GM23338 (cell line): ENCODE measurements around the gene OR1S2. TPM values are rescaled to one million over a fixed set of nuclear protein-coding genes. Genes with fewer than 3 reads are reported as not detected.

Source experiments
- ATAC-seq: fragments of 200-7000 bp; cut with Tn5 transposase; 3 replicates; pipeline ENCODE4 v1.9.1; 2020
- DNase-seq: peaks from one replicate; pipeline ENCODE4 v3.0.0-alpha.2; 2015; ENCODE audit warnings: low spot score
- H2AFZ ChIP-seq: fragments of 200-600 bp; sonication (generic); 2 replicates; pipeline ENCODE4 v1.8.0; 2016; ENCODE audit warnings: antibody characterized with exemption, mild to moderate bottlenecking, moderate library complexity
- H3F3A ChIP-seq: fragments of 200-600 bp; sonication (generic); replicated peaks from 2 replicates; pipeline ENCODE4 v1.8.0; 2017; ENCODE audit warnings: antibody characterized with exemption, mixed run types, low read depth
- H3K27ac ChIP-seq: fragments of 200-600 bp; sonication (generic); 2 replicates; pipeline ENCODE4 v1.6.1; 2016; ENCODE audit warnings: low read depth
- H3K27me3 ChIP-seq: fragments of 200-600 bp; sonication (generic); 2 replicates; pipeline ENCODE4 v1.8.0; 2016; ENCODE audit warnings: mild to moderate bottlenecking, mixed run types, moderate library complexity; ENCODE audit not compliant: insufficient read depth
- H3K36me3 ChIP-seq: fragments of 200-600 bp; sonication (generic); 2 replicates; pipeline ENCODE4 v1.8.0; 2016; ENCODE audit warnings: mild to moderate bottlenecking; ENCODE audit not compliant: insufficient read depth
- H3K4me1 ChIP-seq: fragments of 200-600 bp; sonication (generic); 2 replicates; pipeline ENCODE4 v1.8.0; 2016; ENCODE audit warnings: mild to moderate bottlenecking, moderate library complexity; ENCODE audit not compliant: insufficient read depth
- H3K4me2 ChIP-seq: fragments of 200-600 bp; sonication (generic); 2 replicates; pipeline ENCODE4 v1.7.1; 2017; ENCODE audit warnings: mixed run types
- H3K4me3 ChIP-seq: fragments of 200-600 bp; sonication (generic); 2 replicates; pipeline ENCODE4 v1.6.1; 2016; ENCODE audit warnings: mixed run types
- H3K79me2 ChIP-seq: fragments of 200-600 bp; sonication (generic); replicated peaks from 2 replicates; pipeline ENCODE4 v1.8.0; 2017; ENCODE audit warnings: mild to moderate bottlenecking; ENCODE audit not compliant: insufficient read depth
- H3K9me2 ChIP-seq: fragments of 200-600 bp; sonication (generic); 2 replicates; pipeline ENCODE4 v1.8.0; 2017; ENCODE audit not compliant: insufficient read depth
- H4K20me1 ChIP-seq: fragments of 200-600 bp; sonication (generic); replicated peaks from 2 replicates; pipeline ENCODE4 v1.8.0; 2017; ENCODE audit warnings: mild to moderate bottlenecking; ENCODE audit not compliant: insufficient read depth
- H3K27ac Mint-ChIP-seq: 2 replicates; pipeline ENCODE4 v1.8.0; 2020; ENCODE audit warnings: inconsistent platforms, mild to moderate bottlenecking, moderate library complexity, mixed read lengths
- H3K27me3 Mint-ChIP-seq: 3 replicates; pipeline ENCODE4 v1.8.0; 2022; ENCODE audit warnings: low read depth, mild to moderate bottlenecking, moderate library complexity, mixed read lengths, inconsistent platforms; ENCODE audit not compliant: insufficient read depth, poor library complexity
- H3K36me3 Mint-ChIP-seq: 3 replicates; pipeline ENCODE4 v1.8.0; 2021; ENCODE audit warnings: low read depth, mild to moderate bottlenecking, inconsistent platforms, moderate library complexity, mixed read lengths
- H3K4me1 Mint-ChIP-seq: 3 replicates; pipeline ENCODE4 v1.8.0; 2020; ENCODE audit warnings: mild to moderate bottlenecking, inconsistent platforms, mixed read lengths
- H3K4me3 Mint-ChIP-seq: 3 replicates; pipeline ENCODE4 v1.8.0; 2021; ENCODE audit warnings: moderate library complexity, mild to moderate bottlenecking, inconsistent platforms, mixed read lengths
- H3K9me3 Mint-ChIP-seq: 3 replicates; pipeline ENCODE4 v1.8.0; 2020; ENCODE audit warnings: moderate library complexity, mild to moderate bottlenecking, inconsistent platforms, mixed read lengths
- CREB1 ChIP-seq: fragments of 250-450 bp; sonication (Bioruptor Pico); IDR thresholded peaks from 2 replicates; pipeline ENCODE4 v1.5.0; 2020; ENCODE audit warnings: low read depth, mild to moderate bottlenecking, moderate library complexity
- EZH2 ChIP-seq: fragments of 200-600 bp; sonication (generic); IDR thresholded peaks from one replicate; pipeline ENCODE4 v1.8.0; 2017; ENCODE audit warnings: antibody characterized with exemption, mild to moderate bottlenecking, low read depth; ENCODE audit not compliant: unreplicated experiment
- EZH2phosphoT487 ChIP-seq: fragments of 200-600 bp; sonication (generic); IDR thresholded peaks from one replicate; pipeline ENCODE4 v1.8.1; 2018; ENCODE audit warnings: antibody characterized with exemption; ENCODE audit not compliant: unreplicated experiment
- JUNB ChIP-seq: IDR thresholded peaks from one replicate; pipeline ENCODE4 v1.6.1; 2016; ENCODE audit warnings: antibody characterized with exemption; ENCODE audit not compliant: unreplicated experiment
- NANOG ChIP-seq: IDR thresholded peaks from 2 replicates; pipeline ENCODE4 v1.6.1; 2016; ENCODE audit warnings: antibody characterized with exemption, borderline replicate concordance
- POLR2AphosphoS5 ChIP-seq: IDR thresholded peaks from 2 replicates; pipeline ENCODE4 v1.6.1; 2016; ENCODE audit warnings: antibody characterized with exemption, low read depth
- STAT1 ChIP-seq: IDR thresholded peaks from one replicate; pipeline ENCODE4 v1.6.1; 2016; ENCODE audit warnings: antibody characterized with exemption; ENCODE audit not compliant: unreplicated experiment
- ZNF114 ChIP-seq: fragments of 250-450 bp; sonication (Bioruptor Pico); IDR thresholded peaks from 2 replicates; pipeline ENCODE4 v1.5.0; 2020; ENCODE audit warnings: mild to moderate bottlenecking, moderate library complexity
- ZNF331 ChIP-seq: fragments of 250-450 bp; sonication (Bioruptor Pico); IDR thresholded peaks from 2 replicates; pipeline ENCODE4 v1.5.0; 2020; ENCODE audit warnings: low read depth, mild to moderate bottlenecking, moderate library complexity
- polyA plus RNA-seq: library from polyadenylated mRNA; unstranded; fragments of >200 nt; fragmentation: Nextera tagmentation; extraction: Ambion mirVana; gene quantifications from 2 replicates; pipeline ENCODE4 v1.2.1, GENCODE V29; 2016
- total RNA-seq: library from RNA; depleted of rRNA; stranded (reverse); fragments of >200 nt; shearing (Covaris generic); gene quantifications from 2 replicates; pipeline ENCODE4 v1.2.3, GENCODE V29; 2014
- TF ChIP-seq, protein P1 (sequence below), 2 experiments: fragments of 200-600 bp in 1 of 2; sonication (generic) in 1 of 2; conservative IDR thresholded peaks; 2 replicates each; pipeline versions ENCODE4 v1.5.1 to v1.6.1; 2016 to 2017; ENCODE audit warnings: antibody characterized with exemption in 2 of 2, low read depth in 2 of 2, mild to moderate bottlenecking in 2 of 2, moderate library complexity in 1 of 2
- TF ChIP-seq, protein P2 (sequence below): IDR thresholded peaks from one replicate; pipeline ENCODE4 v1.6.1; 2018; ENCODE audit warnings: antibody characterized with exemption; ENCODE audit not compliant: unreplicated experiment
- TF ChIP-seq, protein P3 (sequence below): fragments of 250-450 bp; sonication (Bioruptor Pico); IDR thresholded peaks from 2 replicates; pipeline ENCODE4 v1.5.0; 2020; ENCODE audit warnings: mild to moderate bottlenecking, moderate library complexity
- TF ChIP-seq, protein P4 (sequence below): IDR thresholded peaks from 2 replicates; pipeline ENCODE4 v1.6.1; 2016; ENCODE audit warnings: antibody characterized with exemption

The OR1S2 gene
- total and polyA plus RNA-seq, 2 experiments from 2014 or later = not detected

DNA sequence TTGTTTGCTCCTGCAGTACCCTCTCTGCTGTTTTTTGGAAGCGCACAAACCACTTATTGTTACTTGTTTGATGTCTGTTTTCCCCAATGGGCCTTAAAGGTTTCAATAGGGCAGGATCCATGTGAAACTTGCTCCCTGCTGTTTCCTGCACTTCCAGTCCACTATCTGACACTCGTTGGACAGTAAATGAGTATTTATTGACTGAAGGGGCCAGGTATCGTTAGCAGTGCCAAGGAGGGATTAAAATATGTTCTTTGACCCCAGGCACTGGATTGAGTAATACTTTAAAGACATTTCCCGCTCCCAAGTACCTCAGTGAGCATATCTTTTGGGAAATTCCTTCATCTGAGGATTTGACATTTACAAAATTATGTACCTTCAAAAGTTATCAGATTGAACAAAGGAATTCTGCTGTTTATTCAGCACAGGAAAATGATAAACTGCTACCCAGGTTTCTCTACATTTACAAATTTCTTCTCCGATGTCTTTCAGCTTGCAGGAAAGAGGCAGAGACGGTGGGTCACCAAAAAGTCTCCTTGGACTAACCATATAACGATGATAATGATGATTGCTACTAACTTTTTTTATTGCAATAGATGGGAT lies 38.3 kb downstream of the OR1S2 start:
- H3K27ac ChIP-seq = no peak overlapping the region
- DNase-seq = no peak
- no peaks in the 10 kb centered on the region for H3K79me2 ChIP-seq
- peaks cover 6% of the 10 kb centered on the region; the same call in 1 of the 2 replicates for H3K9me2 ChIP-seq
- Mint-ChIP-seq H3K36me3 (no peaks in the 10 kb centered on the region), H3K4me1 (peaks cover 3% of the 10 kb centered on the region; the same call in 2 of the 3 replicates), H3K4me3 (no peak overlapping the region), H3K27me3 (peaks cover 4% of the 10 kb centered on the region), H3K9me3 (no peaks in the 10 kb centered on the region), H3K27ac (no peak overlapping the region)
- H3K27me3 ChIP-seq = no peaks in the 10 kb centered on the region
- no peaks in the 10 kb centered on the region for H3F3A ChIP-seq
- no peak overlapping the region for H3K4me2 ChIP-seq
- ATAC-seq = no peak
- no peaks in the 10 kb centered on the region for H4K20me1 ChIP-seq
- no peak overlapping the region; the same call in 1 of the 2 replicates for H2AFZ ChIP-seq
- no peaks in the 10 kb centered on the region for H3K4me1 ChIP-seq
- TF ChIP-seq, protein P1, sequence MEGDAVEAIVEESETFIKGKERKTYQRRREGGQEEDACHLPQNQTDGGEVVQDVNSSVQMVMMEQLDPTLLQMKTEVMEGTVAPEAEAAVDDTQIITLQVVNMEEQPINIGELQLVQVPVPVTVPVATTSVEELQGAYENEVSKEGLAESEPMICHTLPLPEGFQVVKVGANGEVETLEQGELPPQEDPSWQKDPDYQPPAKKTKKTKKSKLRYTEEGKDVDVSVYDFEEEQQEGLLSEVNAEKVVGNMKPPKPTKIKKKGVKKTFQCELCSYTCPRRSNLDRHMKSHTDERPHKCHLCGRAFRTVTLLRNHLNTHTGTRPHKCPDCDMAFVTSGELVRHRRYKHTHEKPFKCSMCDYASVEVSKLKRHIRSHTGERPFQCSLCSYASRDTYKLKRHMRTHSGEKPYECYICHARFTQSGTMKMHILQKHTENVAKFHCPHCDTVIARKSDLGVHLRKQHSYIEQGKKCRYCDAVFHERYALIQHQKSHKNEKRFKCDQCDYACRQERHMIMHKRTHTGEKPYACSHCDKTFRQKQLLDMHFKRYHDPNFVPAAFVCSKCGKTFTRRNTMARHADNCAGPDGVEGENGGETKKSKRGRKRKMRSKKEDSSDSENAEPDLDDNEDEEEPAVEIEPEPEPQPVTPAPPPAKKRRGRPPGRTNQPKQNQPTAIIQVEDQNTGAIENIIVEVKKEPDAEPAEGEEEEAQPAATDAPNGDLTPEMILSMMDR (conservative IDR thresholded peaks at IDR 0.05; ENCODE audit: low read depth in 2 of 2) = no peak
- TF ChIP-seq ZNF331 = no peak
- TF ChIP-seq STAT1 = no peak
- TF ChIP-seq, protein P2, sequence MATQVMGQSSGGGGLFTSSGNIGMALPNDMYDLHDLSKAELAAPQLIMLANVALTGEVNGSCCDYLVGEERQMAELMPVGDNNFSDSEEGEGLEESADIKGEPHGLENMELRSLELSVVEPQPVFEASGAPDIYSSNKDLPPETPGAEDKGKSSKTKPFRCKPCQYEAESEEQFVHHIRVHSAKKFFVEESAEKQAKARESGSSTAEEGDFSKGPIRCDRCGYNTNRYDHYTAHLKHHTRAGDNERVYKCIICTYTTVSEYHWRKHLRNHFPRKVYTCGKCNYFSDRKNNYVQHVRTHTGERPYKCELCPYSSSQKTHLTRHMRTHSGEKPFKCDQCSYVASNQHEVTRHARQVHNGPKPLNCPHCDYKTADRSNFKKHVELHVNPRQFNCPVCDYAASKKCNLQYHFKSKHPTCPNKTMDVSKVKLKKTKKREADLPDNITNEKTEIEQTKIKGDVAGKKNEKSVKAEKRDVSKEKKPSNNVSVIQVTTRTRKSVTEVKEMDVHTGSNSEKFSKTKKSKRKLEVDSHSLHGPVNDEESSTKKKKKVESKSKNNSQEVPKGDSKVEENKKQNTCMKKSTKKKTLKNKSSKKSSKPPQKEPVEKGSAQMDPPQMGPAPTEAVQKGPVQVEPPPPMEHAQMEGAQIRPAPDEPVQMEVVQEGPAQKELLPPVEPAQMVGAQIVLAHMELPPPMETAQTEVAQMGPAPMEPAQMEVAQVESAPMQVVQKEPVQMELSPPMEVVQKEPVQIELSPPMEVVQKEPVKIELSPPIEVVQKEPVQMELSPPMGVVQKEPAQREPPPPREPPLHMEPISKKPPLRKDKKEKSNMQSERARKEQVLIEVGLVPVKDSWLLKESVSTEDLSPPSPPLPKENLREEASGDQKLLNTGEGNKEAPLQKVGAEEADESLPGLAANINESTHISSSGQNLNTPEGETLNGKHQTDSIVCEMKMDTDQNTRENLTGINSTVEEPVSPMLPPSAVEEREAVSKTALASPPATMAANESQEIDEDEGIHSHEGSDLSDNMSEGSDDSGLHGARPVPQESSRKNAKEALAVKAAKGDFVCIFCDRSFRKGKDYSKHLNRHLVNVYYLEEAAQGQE = no peak
- TF ChIP-seq ZNF114 (CRISPR knock-in tag) = no peak
- no peak for TF ChIP-seq JUNB
- TF ChIP-seq EZH2 = no peak
- TF ChIP-seq, protein P3, sequence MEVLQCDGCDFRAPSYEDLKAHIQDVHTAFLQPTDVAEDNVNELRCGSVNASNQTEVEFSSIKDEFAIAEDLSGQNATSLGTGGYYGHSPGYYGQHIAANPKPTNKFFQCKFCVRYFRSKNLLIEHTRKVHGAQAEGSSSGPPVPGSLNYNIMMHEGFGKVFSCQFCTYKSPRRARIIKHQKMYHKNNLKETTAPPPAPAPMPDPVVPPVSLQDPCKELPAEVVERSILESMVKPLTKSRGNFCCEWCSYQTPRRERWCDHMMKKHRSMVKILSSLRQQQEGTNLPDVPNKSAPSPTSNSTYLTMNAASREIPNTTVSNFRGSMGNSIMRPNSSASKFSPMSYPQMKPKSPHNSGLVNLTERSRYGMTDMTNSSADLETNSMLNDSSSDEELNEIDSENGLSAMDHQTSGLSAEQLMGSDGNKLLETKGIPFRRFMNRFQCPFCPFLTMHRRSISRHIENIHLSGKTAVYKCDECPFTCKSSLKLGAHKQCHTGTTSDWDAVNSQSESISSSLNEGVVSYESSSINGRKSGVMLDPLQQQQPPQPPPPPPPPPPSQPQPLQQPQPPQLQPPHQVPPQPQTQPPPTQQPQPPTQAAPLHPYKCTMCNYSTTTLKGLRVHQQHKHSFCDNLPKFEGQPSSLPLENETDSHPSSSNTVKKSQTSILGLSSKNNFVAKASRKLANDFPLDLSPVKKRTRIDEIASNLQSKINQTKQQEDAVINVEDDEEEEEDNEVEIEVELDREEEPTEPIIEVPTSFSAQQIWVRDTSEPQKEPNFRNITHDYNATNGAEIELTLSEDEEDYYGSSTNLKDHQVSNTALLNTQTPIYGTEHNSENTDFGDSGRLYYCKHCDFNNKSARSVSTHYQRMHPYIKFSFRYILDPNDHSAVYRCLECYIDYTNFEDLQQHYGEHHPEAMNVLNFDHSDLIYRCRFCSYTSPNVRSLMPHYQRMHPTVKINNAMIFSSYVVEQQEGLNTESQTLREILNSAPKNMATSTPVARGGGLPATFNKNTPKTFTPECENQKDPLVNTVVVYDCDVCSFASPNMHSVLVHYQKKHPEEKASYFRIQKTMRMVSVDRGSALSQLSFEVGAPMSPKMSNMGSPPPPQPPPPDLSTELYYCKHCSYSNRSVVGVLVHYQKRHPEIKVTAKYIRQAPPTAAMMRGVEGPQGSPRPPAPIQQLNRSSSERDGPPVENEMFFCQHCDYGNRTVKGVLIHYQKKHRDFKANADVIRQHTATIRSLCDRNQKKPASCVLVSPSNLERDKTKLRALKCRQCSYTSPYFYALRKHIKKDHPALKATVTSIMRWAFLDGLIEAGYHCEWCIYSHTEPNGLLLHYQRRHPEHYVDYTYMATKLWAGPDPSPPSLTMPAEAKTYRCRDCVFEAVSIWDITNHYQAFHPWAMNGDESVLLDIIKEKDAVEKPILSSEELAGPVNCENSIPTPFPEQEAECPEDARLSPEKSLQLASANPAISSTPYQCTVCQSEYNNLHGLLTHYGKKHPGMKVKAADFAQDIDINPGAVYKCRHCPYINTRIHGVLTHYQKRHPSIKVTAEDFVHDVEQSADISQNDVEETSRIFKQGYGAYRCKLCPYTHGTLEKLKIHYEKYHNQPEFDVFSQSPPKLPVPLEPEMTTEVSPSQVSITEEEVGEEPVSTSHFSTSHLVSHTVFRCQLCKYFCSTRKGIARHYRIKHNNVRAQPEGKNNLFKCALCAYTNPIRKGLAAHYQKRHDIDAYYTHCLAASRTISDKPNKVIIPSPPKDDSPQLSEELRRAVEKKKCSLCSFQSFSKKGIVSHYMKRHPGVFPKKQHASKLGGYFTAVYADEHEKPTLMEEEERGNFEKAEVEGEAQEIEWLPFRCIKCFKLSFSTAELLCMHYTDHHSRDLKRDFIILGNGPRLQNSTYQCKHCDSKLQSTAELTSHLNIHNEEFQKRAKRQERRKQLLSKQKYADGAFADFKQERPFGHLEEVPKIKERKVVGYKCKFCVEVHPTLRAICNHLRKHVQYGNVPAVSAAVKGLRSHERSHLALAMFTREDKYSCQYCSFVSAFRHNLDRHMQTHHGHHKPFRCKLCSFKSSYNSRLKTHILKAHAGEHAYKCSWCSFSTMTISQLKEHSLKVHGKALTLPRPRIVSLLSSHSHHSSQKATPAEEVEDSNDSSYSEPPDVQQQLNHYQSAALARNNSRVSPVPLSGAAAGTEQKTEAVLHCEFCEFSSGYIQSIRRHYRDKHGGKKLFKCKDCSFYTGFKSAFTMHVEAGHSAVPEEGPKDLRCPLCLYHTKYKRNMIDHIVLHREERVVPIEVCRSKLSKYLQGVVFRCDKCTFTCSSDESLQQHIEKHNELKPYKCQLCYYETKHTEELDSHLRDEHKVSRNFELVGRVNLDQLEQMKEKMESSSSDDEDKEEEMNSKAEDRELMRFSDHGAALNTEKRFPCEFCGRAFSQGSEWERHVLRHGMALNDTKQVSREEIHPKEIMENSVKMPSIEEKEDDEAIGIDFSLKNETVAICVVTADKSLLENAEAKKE = no peak
- TF ChIP-seq NANOG = no peak
- no peak for TF ChIP-seq POLR2AphosphoS5
- no peak for TF ChIP-seq CREB1 (CRISPR knock-in tag)
- TF ChIP-seq, protein P4, sequence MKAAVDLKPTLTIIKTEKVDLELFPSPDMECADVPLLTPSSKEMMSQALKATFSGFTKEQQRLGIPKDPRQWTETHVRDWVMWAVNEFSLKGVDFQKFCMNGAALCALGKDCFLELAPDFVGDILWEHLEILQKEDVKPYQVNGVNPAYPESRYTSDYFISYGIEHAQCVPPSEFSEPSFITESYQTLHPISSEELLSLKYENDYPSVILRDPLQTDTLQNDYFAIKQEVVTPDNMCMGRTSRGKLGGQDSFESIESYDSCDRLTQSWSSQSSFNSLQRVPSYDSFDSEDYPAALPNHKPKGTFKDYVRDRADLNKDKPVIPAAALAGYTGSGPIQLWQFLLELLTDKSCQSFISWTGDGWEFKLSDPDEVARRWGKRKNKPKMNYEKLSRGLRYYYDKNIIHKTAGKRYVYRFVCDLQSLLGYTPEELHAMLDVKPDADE = no peak
- TF ChIP-seq EZH2phosphoT487 = no peak
- no peak overlapping the region for H3K4me3 ChIP-seq
- H3K36me3 ChIP-seq = no peaks in the 10 kb centered on the region
